HEK293T (cell line): ENCODE results near the gene RTRAF.

Source experiments
- ARNT ChIP-seq: fragments of 450-650 bp; IDR thresholded peaks from 2 replicates; pipeline ENCODE4 v1.6.1; 2017; ENCODE audit warnings: mild to moderate bottlenecking
- ELF4 ChIP-seq: fragments of 450-650 bp; IDR thresholded peaks from 2 replicates; pipeline ENCODE4 v1.6.1; 2017; ENCODE audit warnings: antibody characterized with exemption
- FOXK2 ChIP-seq: fragments of 450-650 bp; IDR thresholded peaks from 2 replicates; pipeline ENCODE4 v1.6.1; 2016; ENCODE audit warnings: mild to moderate bottlenecking
- NFRKB ChIP-seq: fragments of 450-650 bp; IDR thresholded peaks from 2 replicates; pipeline ENCODE4 v1.6.1; 2016; ENCODE audit warnings: mild to moderate bottlenecking, moderate library complexity
- SUZ12 ChIP-seq: fragments of 450-650 bp; IDR thresholded peaks from 2 replicates; pipeline ENCODE4 v1.6.1; 2016; ENCODE audit warnings: mild to moderate bottlenecking

DNA sequence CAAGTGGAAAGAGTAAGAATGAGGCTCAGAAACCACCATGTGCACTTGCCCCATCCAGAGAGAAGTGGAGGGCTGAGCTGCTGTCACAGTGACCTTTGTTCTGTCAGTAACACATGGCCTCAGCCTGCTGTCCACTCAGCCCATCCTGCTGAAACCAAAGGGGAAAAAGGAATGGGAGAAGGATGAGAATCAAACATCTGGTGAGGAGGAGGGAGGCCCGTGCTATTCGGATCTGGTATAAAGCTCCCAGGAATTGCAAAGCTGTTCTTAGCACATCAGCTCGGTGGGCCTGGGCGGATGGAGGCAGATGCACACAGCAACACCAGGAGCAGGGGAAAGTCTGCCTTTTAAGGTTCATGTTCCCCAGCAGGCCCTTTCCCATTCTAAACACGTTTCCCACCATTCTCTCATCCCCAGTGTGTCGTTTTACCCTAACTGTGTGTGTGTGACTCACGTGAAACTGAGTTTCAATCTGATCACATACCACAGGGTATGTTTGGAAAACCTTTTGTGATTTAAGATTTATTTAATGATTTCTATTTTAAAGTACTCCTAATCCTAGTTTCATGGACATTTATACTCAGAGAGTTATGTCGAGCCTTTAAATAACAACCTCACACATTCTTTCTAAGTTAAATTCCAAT lies 36.8 kb downstream of the RTRAF start:
- TF ChIP-seq ARNT (no peak), NFRKB (no peak), SUZ12 (no peak), ELF4 (no peak), FOXK2 (no peak)
